GM23338 (cell line): ENCODE results near the gene ASIC3. TPM values are rescaled to one million over a fixed set of nuclear protein-coding genes. Genes with fewer than 3 reads are reported as not detected.

Source experiments
- ATAC-seq: fragments of 200-7000 bp; cut with Tn5 transposase; 3 replicates; pipeline ENCODE4 v1.9.1; 2020
- DNase-seq: peaks from one replicate; pipeline ENCODE4 v3.0.0-alpha.2; 2015; ENCODE audit warnings: low spot score
- H2AFZ ChIP-seq: fragments of 200-600 bp; sonication (generic); 2 replicates; pipeline ENCODE4 v1.8.0; 2016; ENCODE audit warnings: antibody characterized with exemption, mild to moderate bottlenecking, moderate library complexity
- H3F3A ChIP-seq: fragments of 200-600 bp; sonication (generic); replicated peaks from 2 replicates; pipeline ENCODE4 v1.8.0; 2017; ENCODE audit warnings: antibody characterized with exemption, mixed run types, low read depth
- H3K27ac ChIP-seq: fragments of 200-600 bp; sonication (generic); 2 replicates; pipeline ENCODE4 v1.6.1; 2016; ENCODE audit warnings: low read depth
- H3K27me3 ChIP-seq: fragments of 200-600 bp; sonication (generic); 2 replicates; pipeline ENCODE4 v1.8.0; 2016; ENCODE audit warnings: mild to moderate bottlenecking, mixed run types, moderate library complexity; ENCODE audit not compliant: insufficient read depth
- H3K36me3 ChIP-seq: fragments of 200-600 bp; sonication (generic); 2 replicates; pipeline ENCODE4 v1.8.0; 2016; ENCODE audit warnings: mild to moderate bottlenecking; ENCODE audit not compliant: insufficient read depth
- H3K4me1 ChIP-seq: fragments of 200-600 bp; sonication (generic); 2 replicates; pipeline ENCODE4 v1.8.0; 2016; ENCODE audit warnings: mild to moderate bottlenecking, moderate library complexity; ENCODE audit not compliant: insufficient read depth
- H3K4me2 ChIP-seq: fragments of 200-600 bp; sonication (generic); 2 replicates; pipeline ENCODE4 v1.7.1; 2017; ENCODE audit warnings: mixed run types
- H3K4me3 ChIP-seq: fragments of 200-600 bp; sonication (generic); 2 replicates; pipeline ENCODE4 v1.6.1; 2016; ENCODE audit warnings: mixed run types
- H3K79me2 ChIP-seq: fragments of 200-600 bp; sonication (generic); replicated peaks from 2 replicates; pipeline ENCODE4 v1.8.0; 2017; ENCODE audit warnings: mild to moderate bottlenecking; ENCODE audit not compliant: insufficient read depth
- H3K9me2 ChIP-seq: fragments of 200-600 bp; sonication (generic); 2 replicates; pipeline ENCODE4 v1.8.0; 2017; ENCODE audit not compliant: insufficient read depth
- H4K20me1 ChIP-seq: fragments of 200-600 bp; sonication (generic); replicated peaks from 2 replicates; pipeline ENCODE4 v1.8.0; 2017; ENCODE audit warnings: mild to moderate bottlenecking; ENCODE audit not compliant: insufficient read depth
- H3K27ac Mint-ChIP-seq: 2 replicates; pipeline ENCODE4 v1.8.0; 2020; ENCODE audit warnings: inconsistent platforms, mild to moderate bottlenecking, moderate library complexity, mixed read lengths
- H3K27me3 Mint-ChIP-seq: 3 replicates; pipeline ENCODE4 v1.8.0; 2022; ENCODE audit warnings: low read depth, mild to moderate bottlenecking, moderate library complexity, mixed read lengths, inconsistent platforms; ENCODE audit not compliant: insufficient read depth, poor library complexity
- H3K36me3 Mint-ChIP-seq: 3 replicates; pipeline ENCODE4 v1.8.0; 2021; ENCODE audit warnings: low read depth, mild to moderate bottlenecking, inconsistent platforms, moderate library complexity, mixed read lengths
- H3K4me1 Mint-ChIP-seq: 3 replicates; pipeline ENCODE4 v1.8.0; 2020; ENCODE audit warnings: mild to moderate bottlenecking, inconsistent platforms, mixed read lengths
- H3K4me3 Mint-ChIP-seq: 3 replicates; pipeline ENCODE4 v1.8.0; 2021; ENCODE audit warnings: moderate library complexity, mild to moderate bottlenecking, inconsistent platforms, mixed read lengths
- H3K9me3 Mint-ChIP-seq: 3 replicates; pipeline ENCODE4 v1.8.0; 2020; ENCODE audit warnings: moderate library complexity, mild to moderate bottlenecking, inconsistent platforms, mixed read lengths
- EZH2 ChIP-seq: fragments of 200-600 bp; sonication (generic); IDR thresholded peaks from one replicate; pipeline ENCODE4 v1.8.0; 2017; ENCODE audit warnings: antibody characterized with exemption, mild to moderate bottlenecking, low read depth; ENCODE audit not compliant: unreplicated experiment
- EZH2phosphoT487 ChIP-seq: fragments of 200-600 bp; sonication (generic); IDR thresholded peaks from one replicate; pipeline ENCODE4 v1.8.1; 2018; ENCODE audit warnings: antibody characterized with exemption; ENCODE audit not compliant: unreplicated experiment
- JUNB ChIP-seq: IDR thresholded peaks from one replicate; pipeline ENCODE4 v1.6.1; 2016; ENCODE audit warnings: antibody characterized with exemption; ENCODE audit not compliant: unreplicated experiment
- NANOG ChIP-seq: IDR thresholded peaks from 2 replicates; pipeline ENCODE4 v1.6.1; 2016; ENCODE audit warnings: antibody characterized with exemption, borderline replicate concordance
- ZNF114 ChIP-seq: fragments of 250-450 bp; sonication (Bioruptor Pico); IDR thresholded peaks from 2 replicates; pipeline ENCODE4 v1.5.0; 2020; ENCODE audit warnings: mild to moderate bottlenecking, moderate library complexity
- polyA plus RNA-seq: library from polyadenylated mRNA; unstranded; fragments of >200 nt; fragmentation: Nextera tagmentation; extraction: Ambion mirVana; gene quantifications from 2 replicates; pipeline ENCODE4 v1.2.1, GENCODE V29; 2016
- total RNA-seq: library from RNA; depleted of rRNA; stranded (reverse); fragments of >200 nt; shearing (Covaris generic); gene quantifications from 2 replicates; pipeline ENCODE4 v1.2.3, GENCODE V29; 2014
- TF ChIP-seq, protein P1 (sequence below): fragments of 250-450 bp; sonication (Bioruptor Pico); IDR thresholded peaks from 2 replicates; pipeline ENCODE4 v1.5.0; 2020; ENCODE audit warnings: mild to moderate bottlenecking, moderate library complexity
- TF ChIP-seq, protein P2 (sequence below), 2 experiments: fragments of 200-600 bp in 1 of 2; sonication (generic) in 1 of 2; conservative IDR thresholded peaks; 2 replicates each; pipeline versions ENCODE4 v1.5.1 to v1.6.1; 2016 to 2017; ENCODE audit warnings: antibody characterized with exemption in 2 of 2, low read depth in 2 of 2, mild to moderate bottlenecking in 2 of 2, moderate library complexity in 1 of 2
- TF ChIP-seq, protein P3 (sequence below): IDR thresholded peaks from one replicate; pipeline ENCODE4 v1.6.1; 2018; ENCODE audit warnings: antibody characterized with exemption; ENCODE audit not compliant: unreplicated experiment
- TF ChIP-seq, protein P4 (sequence below): IDR thresholded peaks from 2 replicates; pipeline ENCODE4 v1.6.1; 2016; ENCODE audit warnings: antibody characterized with exemption

The ASIC3 gene
- total and polyA plus RNA-seq, 2 experiments from 2014 or later = 0.87 to 0.90 TPM

DNA sequence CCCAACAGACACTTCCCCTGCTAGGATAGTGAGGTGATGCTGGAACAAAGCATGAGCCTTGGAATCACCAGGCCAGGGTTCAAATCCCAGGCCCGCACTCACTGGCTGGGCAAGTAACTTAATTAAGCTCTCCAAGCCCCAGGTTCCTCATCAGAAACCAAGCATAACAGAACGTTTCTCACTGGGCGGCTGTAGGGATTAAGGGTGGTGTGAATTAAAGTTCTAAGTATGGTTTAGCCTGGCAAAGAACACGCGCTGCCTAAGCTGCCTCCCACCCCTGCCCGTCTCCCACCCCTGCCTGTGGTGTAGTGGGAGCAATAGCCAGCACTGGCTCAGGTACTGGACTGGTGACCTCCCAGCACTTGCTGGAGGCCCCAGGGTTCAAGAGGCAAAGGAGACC lies 16.7 kb downstream of the ASIC3 start:
- Mint-ChIP-seq H3K27me3 (peaks cover 35% of the 10 kb centered on the region), H3K4me3 (no peak overlapping the region), H3K36me3 (peaks cover 41% of the 10 kb centered on the region), H3K9me3 (no peaks in the 10 kb centered on the region), H3K4me1 (peaks cover 32% of the 10 kb centered on the region), H3K27ac (no peak overlapping the region)
- Histone ChIP-seq H3F3A (peaks cover 15% of the 10 kb centered on the region), H3K27ac (no peak overlapping the region), H3K9me2 (no peaks in the 10 kb centered on the region), H3K4me3 (no peak overlapping the region), H3K4me1 (peaks cover 29% of the 10 kb centered on the region), H4K20me1 (no peaks in the 10 kb centered on the region; the same call in 1 of the 2 replicates), H3K79me2 (peaks cover 11% of the 10 kb centered on the region), H3K4me2 (no peak overlapping the region), H2AFZ (no peak overlapping the region), H3K36me3 (peaks cover 16% of the 10 kb centered on the region), H3K27me3 (peaks cover 15% of the 10 kb centered on the region; the same call in 1 of the 2 replicates)
- ATAC-seq (no peak), DNase-seq (no peak)
- TF ChIP-seq EZH2phosphoT487 = no peak
- TF ChIP-seq, protein P1, sequence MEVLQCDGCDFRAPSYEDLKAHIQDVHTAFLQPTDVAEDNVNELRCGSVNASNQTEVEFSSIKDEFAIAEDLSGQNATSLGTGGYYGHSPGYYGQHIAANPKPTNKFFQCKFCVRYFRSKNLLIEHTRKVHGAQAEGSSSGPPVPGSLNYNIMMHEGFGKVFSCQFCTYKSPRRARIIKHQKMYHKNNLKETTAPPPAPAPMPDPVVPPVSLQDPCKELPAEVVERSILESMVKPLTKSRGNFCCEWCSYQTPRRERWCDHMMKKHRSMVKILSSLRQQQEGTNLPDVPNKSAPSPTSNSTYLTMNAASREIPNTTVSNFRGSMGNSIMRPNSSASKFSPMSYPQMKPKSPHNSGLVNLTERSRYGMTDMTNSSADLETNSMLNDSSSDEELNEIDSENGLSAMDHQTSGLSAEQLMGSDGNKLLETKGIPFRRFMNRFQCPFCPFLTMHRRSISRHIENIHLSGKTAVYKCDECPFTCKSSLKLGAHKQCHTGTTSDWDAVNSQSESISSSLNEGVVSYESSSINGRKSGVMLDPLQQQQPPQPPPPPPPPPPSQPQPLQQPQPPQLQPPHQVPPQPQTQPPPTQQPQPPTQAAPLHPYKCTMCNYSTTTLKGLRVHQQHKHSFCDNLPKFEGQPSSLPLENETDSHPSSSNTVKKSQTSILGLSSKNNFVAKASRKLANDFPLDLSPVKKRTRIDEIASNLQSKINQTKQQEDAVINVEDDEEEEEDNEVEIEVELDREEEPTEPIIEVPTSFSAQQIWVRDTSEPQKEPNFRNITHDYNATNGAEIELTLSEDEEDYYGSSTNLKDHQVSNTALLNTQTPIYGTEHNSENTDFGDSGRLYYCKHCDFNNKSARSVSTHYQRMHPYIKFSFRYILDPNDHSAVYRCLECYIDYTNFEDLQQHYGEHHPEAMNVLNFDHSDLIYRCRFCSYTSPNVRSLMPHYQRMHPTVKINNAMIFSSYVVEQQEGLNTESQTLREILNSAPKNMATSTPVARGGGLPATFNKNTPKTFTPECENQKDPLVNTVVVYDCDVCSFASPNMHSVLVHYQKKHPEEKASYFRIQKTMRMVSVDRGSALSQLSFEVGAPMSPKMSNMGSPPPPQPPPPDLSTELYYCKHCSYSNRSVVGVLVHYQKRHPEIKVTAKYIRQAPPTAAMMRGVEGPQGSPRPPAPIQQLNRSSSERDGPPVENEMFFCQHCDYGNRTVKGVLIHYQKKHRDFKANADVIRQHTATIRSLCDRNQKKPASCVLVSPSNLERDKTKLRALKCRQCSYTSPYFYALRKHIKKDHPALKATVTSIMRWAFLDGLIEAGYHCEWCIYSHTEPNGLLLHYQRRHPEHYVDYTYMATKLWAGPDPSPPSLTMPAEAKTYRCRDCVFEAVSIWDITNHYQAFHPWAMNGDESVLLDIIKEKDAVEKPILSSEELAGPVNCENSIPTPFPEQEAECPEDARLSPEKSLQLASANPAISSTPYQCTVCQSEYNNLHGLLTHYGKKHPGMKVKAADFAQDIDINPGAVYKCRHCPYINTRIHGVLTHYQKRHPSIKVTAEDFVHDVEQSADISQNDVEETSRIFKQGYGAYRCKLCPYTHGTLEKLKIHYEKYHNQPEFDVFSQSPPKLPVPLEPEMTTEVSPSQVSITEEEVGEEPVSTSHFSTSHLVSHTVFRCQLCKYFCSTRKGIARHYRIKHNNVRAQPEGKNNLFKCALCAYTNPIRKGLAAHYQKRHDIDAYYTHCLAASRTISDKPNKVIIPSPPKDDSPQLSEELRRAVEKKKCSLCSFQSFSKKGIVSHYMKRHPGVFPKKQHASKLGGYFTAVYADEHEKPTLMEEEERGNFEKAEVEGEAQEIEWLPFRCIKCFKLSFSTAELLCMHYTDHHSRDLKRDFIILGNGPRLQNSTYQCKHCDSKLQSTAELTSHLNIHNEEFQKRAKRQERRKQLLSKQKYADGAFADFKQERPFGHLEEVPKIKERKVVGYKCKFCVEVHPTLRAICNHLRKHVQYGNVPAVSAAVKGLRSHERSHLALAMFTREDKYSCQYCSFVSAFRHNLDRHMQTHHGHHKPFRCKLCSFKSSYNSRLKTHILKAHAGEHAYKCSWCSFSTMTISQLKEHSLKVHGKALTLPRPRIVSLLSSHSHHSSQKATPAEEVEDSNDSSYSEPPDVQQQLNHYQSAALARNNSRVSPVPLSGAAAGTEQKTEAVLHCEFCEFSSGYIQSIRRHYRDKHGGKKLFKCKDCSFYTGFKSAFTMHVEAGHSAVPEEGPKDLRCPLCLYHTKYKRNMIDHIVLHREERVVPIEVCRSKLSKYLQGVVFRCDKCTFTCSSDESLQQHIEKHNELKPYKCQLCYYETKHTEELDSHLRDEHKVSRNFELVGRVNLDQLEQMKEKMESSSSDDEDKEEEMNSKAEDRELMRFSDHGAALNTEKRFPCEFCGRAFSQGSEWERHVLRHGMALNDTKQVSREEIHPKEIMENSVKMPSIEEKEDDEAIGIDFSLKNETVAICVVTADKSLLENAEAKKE (CRISPR knock-in tag) = no peak

DNA sequence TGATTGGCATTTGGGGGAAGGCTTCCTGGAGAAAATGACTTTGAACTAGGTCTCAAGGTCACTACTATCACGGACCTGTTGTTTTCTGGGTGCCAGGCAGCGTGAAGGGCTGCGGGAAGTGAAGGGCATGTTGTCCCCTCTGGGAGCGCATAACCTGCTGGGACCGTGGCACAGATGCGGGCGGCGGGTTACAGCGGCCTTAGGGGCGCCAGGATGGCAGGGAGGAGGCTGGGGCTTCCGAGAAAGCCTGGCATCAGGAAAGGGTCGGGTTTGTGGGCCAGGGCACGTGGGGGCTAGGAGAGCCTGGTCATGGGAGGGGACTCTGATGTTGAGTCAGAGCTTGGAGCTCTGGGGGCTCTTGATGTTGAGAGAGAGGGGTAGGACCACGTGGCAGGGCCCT lies 17.2 kb downstream of the ASIC3 start:
- Mint-ChIP-seq H3K9me3 (no peaks in the 10 kb centered on the region), H3K27me3 (peaks cover 31% of the 10 kb centered on the region), H3K27ac (no peak overlapping the region), H3K36me3 (peaks cover 46% of the 10 kb centered on the region), H3K4me1 (peaks cover 32% of the 10 kb centered on the region), H3K4me3 (no peak overlapping the region)
- H3K79me2 ChIP-seq = peaks cover 11% of the 10 kb centered on the region
- ATAC-seq (no peak), DNase-seq (no peak)
- peaks cover 11% of the 10 kb centered on the region; the same call in 1 of the 2 replicates for H3K27me3 ChIP-seq
- H4K20me1 ChIP-seq = no peaks in the 10 kb centered on the region; the same call in 1 of the 2 replicates
- no peak overlapping the region for H3K4me3 ChIP-seq
- peaks cover 15% of the 10 kb centered on the region for H3F3A ChIP-seq
- H3K4me2 ChIP-seq = no peak overlapping the region
- H2AFZ ChIP-seq = no peak overlapping the region
- peaks cover 29% of the 10 kb centered on the region for H3K4me1 ChIP-seq
- no peaks in the 10 kb centered on the region for H3K9me2 ChIP-seq
- H3K27ac ChIP-seq = no peak overlapping the region
- peaks cover 16% of the 10 kb centered on the region for H3K36me3 ChIP-seq
- TF ChIP-seq, protein P2, sequence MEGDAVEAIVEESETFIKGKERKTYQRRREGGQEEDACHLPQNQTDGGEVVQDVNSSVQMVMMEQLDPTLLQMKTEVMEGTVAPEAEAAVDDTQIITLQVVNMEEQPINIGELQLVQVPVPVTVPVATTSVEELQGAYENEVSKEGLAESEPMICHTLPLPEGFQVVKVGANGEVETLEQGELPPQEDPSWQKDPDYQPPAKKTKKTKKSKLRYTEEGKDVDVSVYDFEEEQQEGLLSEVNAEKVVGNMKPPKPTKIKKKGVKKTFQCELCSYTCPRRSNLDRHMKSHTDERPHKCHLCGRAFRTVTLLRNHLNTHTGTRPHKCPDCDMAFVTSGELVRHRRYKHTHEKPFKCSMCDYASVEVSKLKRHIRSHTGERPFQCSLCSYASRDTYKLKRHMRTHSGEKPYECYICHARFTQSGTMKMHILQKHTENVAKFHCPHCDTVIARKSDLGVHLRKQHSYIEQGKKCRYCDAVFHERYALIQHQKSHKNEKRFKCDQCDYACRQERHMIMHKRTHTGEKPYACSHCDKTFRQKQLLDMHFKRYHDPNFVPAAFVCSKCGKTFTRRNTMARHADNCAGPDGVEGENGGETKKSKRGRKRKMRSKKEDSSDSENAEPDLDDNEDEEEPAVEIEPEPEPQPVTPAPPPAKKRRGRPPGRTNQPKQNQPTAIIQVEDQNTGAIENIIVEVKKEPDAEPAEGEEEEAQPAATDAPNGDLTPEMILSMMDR (conservative IDR thresholded peaks at IDR 0.05; ENCODE audit: low read depth in 2 of 2) = no peak
- TF ChIP-seq EZH2phosphoT487 (no peak), JUNB (no peak), EZH2 (no peak), ZNF114 (CRISPR knock-in tag) (no peak), NANOG (no peak)
- TF ChIP-seq, protein P3, sequence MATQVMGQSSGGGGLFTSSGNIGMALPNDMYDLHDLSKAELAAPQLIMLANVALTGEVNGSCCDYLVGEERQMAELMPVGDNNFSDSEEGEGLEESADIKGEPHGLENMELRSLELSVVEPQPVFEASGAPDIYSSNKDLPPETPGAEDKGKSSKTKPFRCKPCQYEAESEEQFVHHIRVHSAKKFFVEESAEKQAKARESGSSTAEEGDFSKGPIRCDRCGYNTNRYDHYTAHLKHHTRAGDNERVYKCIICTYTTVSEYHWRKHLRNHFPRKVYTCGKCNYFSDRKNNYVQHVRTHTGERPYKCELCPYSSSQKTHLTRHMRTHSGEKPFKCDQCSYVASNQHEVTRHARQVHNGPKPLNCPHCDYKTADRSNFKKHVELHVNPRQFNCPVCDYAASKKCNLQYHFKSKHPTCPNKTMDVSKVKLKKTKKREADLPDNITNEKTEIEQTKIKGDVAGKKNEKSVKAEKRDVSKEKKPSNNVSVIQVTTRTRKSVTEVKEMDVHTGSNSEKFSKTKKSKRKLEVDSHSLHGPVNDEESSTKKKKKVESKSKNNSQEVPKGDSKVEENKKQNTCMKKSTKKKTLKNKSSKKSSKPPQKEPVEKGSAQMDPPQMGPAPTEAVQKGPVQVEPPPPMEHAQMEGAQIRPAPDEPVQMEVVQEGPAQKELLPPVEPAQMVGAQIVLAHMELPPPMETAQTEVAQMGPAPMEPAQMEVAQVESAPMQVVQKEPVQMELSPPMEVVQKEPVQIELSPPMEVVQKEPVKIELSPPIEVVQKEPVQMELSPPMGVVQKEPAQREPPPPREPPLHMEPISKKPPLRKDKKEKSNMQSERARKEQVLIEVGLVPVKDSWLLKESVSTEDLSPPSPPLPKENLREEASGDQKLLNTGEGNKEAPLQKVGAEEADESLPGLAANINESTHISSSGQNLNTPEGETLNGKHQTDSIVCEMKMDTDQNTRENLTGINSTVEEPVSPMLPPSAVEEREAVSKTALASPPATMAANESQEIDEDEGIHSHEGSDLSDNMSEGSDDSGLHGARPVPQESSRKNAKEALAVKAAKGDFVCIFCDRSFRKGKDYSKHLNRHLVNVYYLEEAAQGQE = no peak
- TF ChIP-seq, protein P4, sequence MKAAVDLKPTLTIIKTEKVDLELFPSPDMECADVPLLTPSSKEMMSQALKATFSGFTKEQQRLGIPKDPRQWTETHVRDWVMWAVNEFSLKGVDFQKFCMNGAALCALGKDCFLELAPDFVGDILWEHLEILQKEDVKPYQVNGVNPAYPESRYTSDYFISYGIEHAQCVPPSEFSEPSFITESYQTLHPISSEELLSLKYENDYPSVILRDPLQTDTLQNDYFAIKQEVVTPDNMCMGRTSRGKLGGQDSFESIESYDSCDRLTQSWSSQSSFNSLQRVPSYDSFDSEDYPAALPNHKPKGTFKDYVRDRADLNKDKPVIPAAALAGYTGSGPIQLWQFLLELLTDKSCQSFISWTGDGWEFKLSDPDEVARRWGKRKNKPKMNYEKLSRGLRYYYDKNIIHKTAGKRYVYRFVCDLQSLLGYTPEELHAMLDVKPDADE = no peak
